KMS-11 (cell line): ENCODE data around the gene SLC2A10.
A peak's percentile ranks its signal among the peaks of the same experiment; 100 is the strongest.

Experiments used
- H2AFZ ChIP-seq: fragments of 200-600 bp; sonication (generic); 2 replicates; pipeline ENCODE4 v1.6.1; 2016; ENCODE audit warnings: antibody characterized with exemption, mixed run types, low read depth
- H3K27ac ChIP-seq: fragments of 200-600 bp; sonication (generic); 2 replicates; pipeline ENCODE4 v1.6.1; 2016; ENCODE audit warnings: mild to moderate bottlenecking, mixed run types
- H3K27me3 ChIP-seq: fragments of 200-600 bp; sonication (generic); 2 replicates; pipeline ENCODE4 v1.6.1; 2017; ENCODE audit warnings: mild to moderate bottlenecking, low read depth, mixed run types, moderate library complexity; ENCODE audit not compliant: insufficient read depth
- H3K36me3 ChIP-seq: fragments of 200-600 bp; sonication (generic); 2 replicates; pipeline ENCODE4 v1.6.1; 2017; ENCODE audit warnings: mild to moderate bottlenecking, mixed run types; ENCODE audit not compliant: insufficient read depth
- H3K4me1 ChIP-seq: fragments of 200-600 bp; sonication (generic); 2 replicates; pipeline ENCODE4 v1.6.1; 2016; ENCODE audit warnings: mild to moderate bottlenecking, low read depth, mixed run types; ENCODE audit not compliant: poor library complexity, severe bottlenecking
- H3K4me2 ChIP-seq: fragments of 200-600 bp; sonication (generic); 2 replicates; pipeline ENCODE4 v1.7.0; 2016; ENCODE audit warnings: mild to moderate bottlenecking, mixed run types
- H3K4me3 ChIP-seq: fragments of 200-600 bp; sonication (generic); IDR thresholded peaks from 2 replicates; pipeline ENCODE4 v1.6.1; 2017; ENCODE audit warnings: low read depth, low read length, mixed read lengths; ENCODE audit not compliant: insufficient read depth
- H3K79me2 ChIP-seq: fragments of 200-600 bp; sonication (generic); 2 replicates; pipeline ENCODE4 v1.6.1; 2016; ENCODE audit warnings: low read depth, mixed run types; ENCODE audit not compliant: insufficient read depth
- H3K9ac ChIP-seq: fragments of 200-600 bp; sonication (generic); 2 replicates; pipeline ENCODE4 v1.6.1; 2016; ENCODE audit warnings: mild to moderate bottlenecking, mixed run types
- H4K20me1 ChIP-seq: fragments of 200-600 bp; sonication (generic); 2 replicates; pipeline ENCODE4 v1.6.1; 2016; ENCODE audit warnings: mild to moderate bottlenecking, mixed run types; ENCODE audit not compliant: insufficient read depth
- TF ChIP-seq, protein P1 (sequence below): fragments of 200-600 bp; sonication (generic); conservative IDR thresholded peaks from 2 replicates; pipeline ENCODE4 v1.6.1; 2017; ENCODE audit warnings: low read depth, mild to moderate bottlenecking, antibody characterized with exemption, low read length, moderate library complexity, mixed read lengths

SLC2A10 gene

DNA sequence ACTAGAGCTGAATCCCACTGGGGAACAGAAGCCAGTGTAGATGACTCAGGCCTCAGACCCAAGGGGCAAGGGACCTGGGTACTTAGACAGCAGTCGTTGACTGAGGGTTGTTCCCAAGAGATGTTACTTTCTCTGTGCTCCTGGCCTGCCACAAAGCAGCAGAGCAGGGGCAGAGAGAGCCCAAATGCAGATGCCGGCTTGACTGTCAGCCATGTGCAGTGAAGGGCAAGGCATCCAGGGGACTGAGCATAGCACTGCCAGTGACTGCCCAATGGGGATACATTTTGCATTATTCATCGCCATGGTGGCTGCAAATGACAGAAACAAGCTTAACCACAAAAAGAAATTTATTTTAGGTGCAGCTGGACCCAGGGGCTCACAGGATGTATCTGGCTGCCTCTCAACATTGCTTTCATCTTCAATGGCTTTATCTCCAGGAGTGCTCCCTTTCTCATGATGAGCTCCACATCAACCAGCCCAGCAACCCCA is 12.6 kb upstream of the SLC2A10 start:
- TF ChIP-seq, protein P1, sequence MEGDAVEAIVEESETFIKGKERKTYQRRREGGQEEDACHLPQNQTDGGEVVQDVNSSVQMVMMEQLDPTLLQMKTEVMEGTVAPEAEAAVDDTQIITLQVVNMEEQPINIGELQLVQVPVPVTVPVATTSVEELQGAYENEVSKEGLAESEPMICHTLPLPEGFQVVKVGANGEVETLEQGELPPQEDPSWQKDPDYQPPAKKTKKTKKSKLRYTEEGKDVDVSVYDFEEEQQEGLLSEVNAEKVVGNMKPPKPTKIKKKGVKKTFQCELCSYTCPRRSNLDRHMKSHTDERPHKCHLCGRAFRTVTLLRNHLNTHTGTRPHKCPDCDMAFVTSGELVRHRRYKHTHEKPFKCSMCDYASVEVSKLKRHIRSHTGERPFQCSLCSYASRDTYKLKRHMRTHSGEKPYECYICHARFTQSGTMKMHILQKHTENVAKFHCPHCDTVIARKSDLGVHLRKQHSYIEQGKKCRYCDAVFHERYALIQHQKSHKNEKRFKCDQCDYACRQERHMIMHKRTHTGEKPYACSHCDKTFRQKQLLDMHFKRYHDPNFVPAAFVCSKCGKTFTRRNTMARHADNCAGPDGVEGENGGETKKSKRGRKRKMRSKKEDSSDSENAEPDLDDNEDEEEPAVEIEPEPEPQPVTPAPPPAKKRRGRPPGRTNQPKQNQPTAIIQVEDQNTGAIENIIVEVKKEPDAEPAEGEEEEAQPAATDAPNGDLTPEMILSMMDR: no peak
- Histone ChIP-seq H3K27me3 (no peaks in the 10 kb centered on the region), H2AFZ (no peak overlapping the region), H3K4me1 (peaks cover 7% of the 10 kb centered on the region), H3K9ac (no peak overlapping the region), H3K36me3 (no peaks in the 10 kb centered on the region), H3K79me2 (no peaks in the 10 kb centered on the region), H3K4me2 (no peak overlapping the region), H3K27ac (no peak overlapping the region), H4K20me1 (no peaks in the 10 kb centered on the region), H3K4me3 (no peak overlapping the region)

DNA sequence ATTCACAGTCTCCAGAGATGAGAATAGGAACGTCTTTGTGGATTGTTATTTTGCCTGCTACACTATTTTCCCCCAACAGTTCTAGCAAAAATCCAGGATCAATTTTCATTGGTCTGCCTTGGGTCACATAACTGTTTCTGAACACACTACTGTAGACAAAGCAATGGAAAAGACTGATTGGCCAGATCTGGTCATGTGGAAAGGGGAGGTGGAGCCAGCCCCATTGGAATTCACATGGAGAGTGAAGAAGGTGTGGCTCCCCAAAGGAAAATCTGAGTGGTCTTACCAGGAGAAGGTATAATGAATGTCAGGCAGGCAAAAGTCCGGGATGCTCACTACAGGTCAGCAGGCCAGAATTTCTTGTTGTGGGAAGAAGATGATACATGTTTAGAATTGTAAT is 10.7 kb upstream of the SLC2A10 start:
- no peaks in the 10 kb centered on the region for H4K20me1 ChIP-seq
- H3K4me2 ChIP-seq: no peak overlapping the region
- TF ChIP-seq, protein P1: no peak
- no peaks in the 10 kb centered on the region for H3K36me3 ChIP-seq
- H3K4me3 ChIP-seq: no peak overlapping the region
- H3K4me1 ChIP-seq: peaks cover 7% of the 10 kb centered on the region
- no peak overlapping the region for H3K9ac ChIP-seq
- no peaks in the 10 kb centered on the region for H3K79me2 ChIP-seq
- H3K27ac ChIP-seq: no peak overlapping the region
- H3K27me3 ChIP-seq: no peaks in the 10 kb centered on the region
- no peak overlapping the region for H2AFZ ChIP-seq

DNA sequence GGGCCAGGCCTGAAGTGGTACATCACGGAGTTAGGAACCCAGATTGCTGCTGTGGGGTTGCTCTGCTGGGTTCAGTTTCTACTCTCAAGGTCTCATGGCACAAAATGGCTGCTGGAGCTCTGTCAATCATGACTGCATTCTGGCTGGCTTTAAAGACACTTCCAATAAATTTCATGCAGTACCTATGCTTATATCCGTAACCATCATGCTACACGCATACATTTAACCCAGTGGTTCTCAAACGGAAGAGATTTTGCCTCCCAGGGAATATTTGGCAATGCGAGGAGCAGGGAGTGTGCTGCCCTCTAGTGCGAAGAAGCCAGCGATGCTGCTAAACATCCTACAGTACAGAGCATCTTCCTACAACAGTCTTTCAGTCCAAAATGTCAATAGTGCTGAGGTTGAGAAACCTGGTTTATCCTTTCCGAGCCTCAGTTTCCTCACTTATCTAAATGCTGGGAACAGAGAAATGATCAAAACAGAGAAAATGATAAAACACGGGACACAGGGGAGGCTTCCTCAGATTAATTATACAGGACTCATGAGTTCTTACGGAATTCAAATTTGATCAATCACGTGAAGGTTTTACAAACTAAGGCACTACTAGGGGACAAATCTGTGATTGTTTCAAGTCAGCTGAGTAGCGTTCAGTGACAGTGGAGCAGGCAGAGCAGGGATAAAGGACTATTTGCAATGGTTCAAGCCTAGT is 9.6 kb upstream of the SLC2A10 start:
- no peak overlapping the region for H2AFZ ChIP-seq
- no peak overlapping the region for H3K4me2 ChIP-seq
- no peak overlapping the region for H3K27ac ChIP-seq
- no peak overlapping the region for H3K4me3 ChIP-seq
- no peaks in the 10 kb centered on the region for H4K20me1 ChIP-seq
- no peaks in the 10 kb centered on the region for H3K36me3 ChIP-seq
- H3K79me2 ChIP-seq: no peaks in the 10 kb centered on the region
- no peaks in the 10 kb centered on the region for H3K27me3 ChIP-seq
- H3K4me1 ChIP-seq: peaks cover 7% of the 10 kb centered on the region
- TF ChIP-seq, protein P1: peak; percentile 69
- no peak overlapping the region for H3K9ac ChIP-seq

DNA sequence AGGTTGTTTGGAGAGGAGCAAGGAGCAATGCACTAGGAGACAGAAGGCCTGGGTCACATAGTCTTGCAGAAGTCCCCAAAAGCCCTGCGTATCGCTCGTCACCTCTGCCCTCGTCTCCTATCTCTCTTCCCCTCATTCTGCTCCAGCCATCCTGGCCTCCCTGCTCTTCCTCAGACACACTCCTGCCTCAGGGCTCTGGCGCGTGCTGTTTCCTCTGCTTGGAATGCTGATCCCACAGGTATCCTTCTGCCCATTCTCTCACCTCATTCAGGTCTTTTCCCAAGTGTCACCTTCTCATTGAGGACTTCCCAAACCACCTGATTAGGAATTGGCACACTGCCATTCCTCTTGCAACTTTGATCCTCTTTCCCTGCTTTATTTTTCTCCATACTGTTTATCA is 9.0 kb upstream of the SLC2A10 start:
- H3K9ac ChIP-seq: no peak overlapping the region
- no peaks in the 10 kb centered on the region for H3K27me3 ChIP-seq
- H3K36me3 ChIP-seq: no peaks in the 10 kb centered on the region

More for the DNA sequence above, 9.0 kb upstream of the SLC2A10 start:
- no peaks in the 10 kb centered on the region for H4K20me1 ChIP-seq
- H3K4me2 ChIP-seq: no peak overlapping the region
- H3K4me3 ChIP-seq: no peak overlapping the region
- peaks cover 7% of the 10 kb centered on the region for H3K4me1 ChIP-seq
- no peaks in the 10 kb centered on the region for H3K79me2 ChIP-seq
- TF ChIP-seq, protein P1: no peak
- no peak overlapping the region for H2AFZ ChIP-seq
- no peak overlapping the region for H3K27ac ChIP-seq
